Activated CD8-positive, alpha-beta memory T cell treated with anti-CD3 and anti-CD28 coated beads, Interleukin-2, amount 10 ng/mL, durations not matched to agents 7 days and 5 days (primary cell): ENCODE data around the gene PRELP. TPM values are rescaled to one million over a fixed set of nuclear protein-coding genes. Genes with fewer than 3 reads are reported as not detected.

Experiments used
- ATAC-seq: fragments of 150-1000 bp; cut with Tn5 transposase; one replicate; pipeline ENCODE4 v1.10.0; 2021; ENCODE audit warnings: moderate library complexity
- CTCF ChIA-PET: fragments of 350-600 bp; sonication (Branson Sonifier 250); formaldehyde crosslinking; loops from one replicate; lab custom pipeline; 2021; ENCODE audit warnings: antibody characterized with exemption; lab: Charles Lee
- DNase-seq: peaks from one replicate; pipeline ENCODE4 v3.0.0-alpha.2; 2020
- H3K27ac Mint-ChIP-seq: one replicate; pipeline ENCODE4 v1.8.0; 2021; ENCODE audit warnings: mild to moderate bottlenecking, mixed read lengths
- H3K27me3 Mint-ChIP-seq: one replicate; pipeline ENCODE4 v1.8.0; 2021; ENCODE audit warnings: mixed read lengths
- H3K36me3 Mint-ChIP-seq: one replicate; pipeline ENCODE4 v1.8.0; 2021; ENCODE audit warnings: mild to moderate bottlenecking, mixed read lengths
- H3K4me1 Mint-ChIP-seq: one replicate; pipeline ENCODE4 v1.8.0; 2021; ENCODE audit warnings: mixed read lengths
- H3K4me3 Mint-ChIP-seq: one replicate; pipeline ENCODE4 v1.8.0; 2021; ENCODE audit warnings: mild to moderate bottlenecking, moderate library complexity, mixed read lengths
- H3K9me3 Mint-ChIP-seq: one replicate; pipeline ENCODE4 v1.8.0; 2022; ENCODE audit warnings: low read depth, mixed read lengths
- total RNA-seq, 2 experiments: library from RNA; stranded (reverse); gene quantifications; one replicate each; pipeline ENCODE4 v1.2.3, GENCODE V29; 2021

PRELP gene
- total RNA-seq: not detected

- Mint-ChIP-seq H3K27me3 (peaks cover 54% of the 10 kb centered on the region), H3K9me3 (no peaks in the 10 kb centered on the region), H3K4me3 (no peak within 1 kb of the TSS), H3K4me1 (peaks cover 7% of the 10 kb centered on the region), H3K36me3 (no peaks in the 10 kb centered on the region), H3K27ac (no peak within 1 kb of the TSS)
- CTCF ChIA-PET: interaction anchor here (1.0 to 3.7 kb wide), 6 partner anchors 12 to 208 kb away, joined by 3 to 35 read pairs (median 5); no protein-coding TSS in a partner anchor
- no peak for ATAC-seq
- DNase-seq: no peak
These were observed at the start of gene PRELP for GRCh38 chr1:203475012-203475981. PRELP (plus strand) TSS chr1:203475806; CDS start chr1:203483185, 7,379 bp downstream.

- H3K9me3 Mint-ChIP-seq: no peaks in the 10 kb centered on the region
- CTCF ChIA-PET: no interaction called here
- ATAC-seq: no peak
- no peak for DNase-seq
- H3K4me1 Mint-ChIP-seq: no peaks in the 10 kb centered on the region
- H3K4me3 Mint-ChIP-seq: no peak overlapping the region
- H3K27me3 Mint-ChIP-seq: peaks cover 51% of the 10 kb centered on the region
- no peak overlapping the region for H3K27ac Mint-ChIP-seq
- H3K36me3 Mint-ChIP-seq: no peaks in the 10 kb centered on the region
These were observed 49.2 kb upstream of the PRELP start for GRCh38 chr1:203426366-203426765.

GRCh38 chr1:203426870-203427269 is 48.7 kb upstream of the PRELP start:
- H3K4me1 Mint-ChIP-seq: no peaks in the 10 kb centered on the region
- DNase-seq (no peak), ATAC-seq (no peak)
- no peak overlapping the region for H3K4me3 Mint-ChIP-seq
- CTCF ChIA-PET: no interaction called here
- no peak overlapping the region for H3K27ac Mint-ChIP-seq
- H3K27me3 Mint-ChIP-seq: peaks cover 53% of the 10 kb centered on the region
- H3K36me3 Mint-ChIP-seq: no peaks in the 10 kb centered on the region
- no peaks in the 10 kb centered on the region for H3K9me3 Mint-ChIP-seq

- no peaks in the 10 kb centered on the region for H3K9me3 Mint-ChIP-seq
- no peak overlapping the region for H3K4me3 Mint-ChIP-seq
- H3K27me3 Mint-ChIP-seq: peaks cover 56% of the 10 kb centered on the region
- ATAC-seq (no peak), DNase-seq (no peak)
- H3K4me1 Mint-ChIP-seq: no peaks in the 10 kb centered on the region
- CTCF ChIA-PET: no interaction called here
- H3K27ac Mint-ChIP-seq: no peak overlapping the region
- no peaks in the 10 kb centered on the region for H3K36me3 Mint-ChIP-seq
These were observed 48.2 kb upstream of the PRELP start for GRCh38 chr1:203427451-203427850.

- ATAC-seq (no peak), DNase-seq (no peak)
- CTCF ChIA-PET: no interaction called here
- Mint-ChIP-seq H3K27ac (no peak overlapping the region), H3K4me1 (no peaks in the 10 kb centered on the region), H3K27me3 (peaks cover 60% of the 10 kb centered on the region), H3K9me3 (no peaks in the 10 kb centered on the region), H3K36me3 (no peaks in the 10 kb centered on the region), H3K4me3 (no peak overlapping the region)
These were observed 46.5 kb upstream of the PRELP start for GRCh38 chr1:203428981-203429599.

- no peaks in the 10 kb centered on the region for H3K36me3 Mint-ChIP-seq
- H3K9me3 Mint-ChIP-seq: no peaks in the 10 kb centered on the region
- no peak overlapping the region for H3K4me3 Mint-ChIP-seq
- CTCF ChIA-PET: no interaction called here
- H3K27ac Mint-ChIP-seq: no peak overlapping the region
- no peaks in the 10 kb centered on the region for H3K4me1 Mint-ChIP-seq
- ATAC-seq (no peak), DNase-seq (no peak)
- H3K27me3 Mint-ChIP-seq: peaks cover 36% of the 10 kb centered on the region
These were observed 40.0 kb upstream of the PRELP start for GRCh38 chr1:203435615-203436014.

GRCh38 chr1:203437696-203438315 is 37.8 kb upstream of the PRELP start:
- DNase-seq (no peak), ATAC-seq (no peak)
- H3K4me3 Mint-ChIP-seq: no peak overlapping the region
- no peaks in the 10 kb centered on the region for H3K36me3 Mint-ChIP-seq
- no peaks in the 10 kb centered on the region for H3K4me1 Mint-ChIP-seq
- H3K27ac Mint-ChIP-seq: no peak overlapping the region
- CTCF ChIA-PET: no interaction called here
- H3K9me3 Mint-ChIP-seq: no peaks in the 10 kb centered on the region
- H3K27me3 Mint-ChIP-seq: peaks cover 36% of the 10 kb centered on the region

GRCh38 chr1:203439131-203439730 is 36.4 kb upstream of the PRELP start:
- DNase-seq (no peak), ATAC-seq (no peak)
- Mint-ChIP-seq H3K27ac (no peak overlapping the region), H3K27me3 (peaks cover 35% of the 10 kb centered on the region), H3K4me3 (no peak overlapping the region), H3K4me1 (no peaks in the 10 kb centered on the region), H3K36me3 (no peaks in the 10 kb centered on the region), H3K9me3 (no peaks in the 10 kb centered on the region)
- CTCF ChIA-PET: interaction anchor here (1.5 kb wide), 1 partner anchor 49 kb away, joined by 3 read pairs; no protein-coding TSS in a partner anchor

- CTCF ChIA-PET: no interaction called here
- H3K4me1 Mint-ChIP-seq: no peaks in the 10 kb centered on the region
- H3K9me3 Mint-ChIP-seq: no peaks in the 10 kb centered on the region
- ATAC-seq (no peak), DNase-seq (no peak)
- H3K4me3 Mint-ChIP-seq: no peak overlapping the region
- no peaks in the 10 kb centered on the region for H3K36me3 Mint-ChIP-seq
- peaks cover 43% of the 10 kb centered on the region for H3K27me3 Mint-ChIP-seq
- no peak overlapping the region for H3K27ac Mint-ChIP-seq
These were observed 34.8 kb upstream of the PRELP start for GRCh38 chr1:203440771-203441170.

GRCh38 chr1:203441766-203442165 is 33.8 kb upstream of the PRELP start:
- Mint-ChIP-seq H3K4me1 (no peaks in the 10 kb centered on the region), H3K4me3 (no peak overlapping the region), H3K36me3 (no peaks in the 10 kb centered on the region), H3K27me3 (peaks cover 49% of the 10 kb centered on the region), H3K27ac (no peak overlapping the region), H3K9me3 (no peaks in the 10 kb centered on the region)
- DNase-seq (no peak), ATAC-seq (no peak)
- CTCF ChIA-PET: interaction anchor here (0.8 to 1.3 kb wide), 2 partner anchors 46 to 175 kb away, joined by 3 to 4 read pairs; no protein-coding TSS in a partner anchor

GRCh38 chr1:203442821-203443220 is 32.8 kb upstream of the PRELP start:
- H3K36me3 Mint-ChIP-seq: no peaks in the 10 kb centered on the region
- CTCF ChIA-PET: interaction anchor here (0.8 kb wide), 1 partner anchor 45 kb away, joined by 3 read pairs; no protein-coding TSS in a partner anchor
- ATAC-seq: no peak
- H3K27me3 Mint-ChIP-seq: peaks cover 57% of the 10 kb centered on the region
- H3K9me3 Mint-ChIP-seq: no peaks in the 10 kb centered on the region
- DNase-seq: no peak
- H3K4me1 Mint-ChIP-seq: no peaks in the 10 kb centered on the region
- no peak overlapping the region for H3K4me3 Mint-ChIP-seq
- H3K27ac Mint-ChIP-seq: no peak overlapping the region

- DNase-seq (no peak), ATAC-seq (no peak)
- Mint-ChIP-seq H3K9me3 (no peaks in the 10 kb centered on the region), H3K4me3 (no peak overlapping the region), H3K36me3 (no peaks in the 10 kb centered on the region), H3K27me3 (peaks cover 59% of the 10 kb centered on the region), H3K27ac (no peak overlapping the region), H3K4me1 (no peaks in the 10 kb centered on the region)
- CTCF ChIA-PET: no interaction called here
These were observed 32.3 kb upstream of the PRELP start for GRCh38 chr1:203443296-203443695.

GRCh38 chr1:203444171-203444576 is 31.4 kb upstream of the PRELP start:
- ATAC-seq: no peak
- no peak for DNase-seq
- H3K36me3 Mint-ChIP-seq: no peaks in the 10 kb centered on the region
- no peaks in the 10 kb centered on the region for H3K9me3 Mint-ChIP-seq
- no peaks in the 10 kb centered on the region for H3K4me1 Mint-ChIP-seq
- CTCF ChIA-PET: no interaction called here
- no peak overlapping the region for H3K4me3 Mint-ChIP-seq
- H3K27ac Mint-ChIP-seq: no peak overlapping the region
- H3K27me3 Mint-ChIP-seq: peaks cover 66% of the 10 kb centered on the region
